GM13977 (cell line): ENCODE data around the gene AGRN.

ENCODE experiments used
- DNase-seq: peaks from one replicate; pipeline ENCODE4 v3.0.0; 2012; ENCODE audit warnings: low spot score
- in situ Hi-C: fragments of 300-500 bp; cut with MboI; formaldehyde crosslinking; loops from one replicate; pipeline ENCODE4 v1.12.0; 2022; ENCODE audit warnings: low sequenced_read_pairs, low pct_unique_long_range_greater_than_20kb, mixed read lengths, inconsistent platforms; ENCODE audit not compliant: unreplicated experiment
- TF ChIP-seq, protein P1 (sequence below): IDR thresholded peaks from 2 replicates; pipeline ENCODE4 v1.5.1; 2012; ENCODE audit warnings: mild to moderate bottlenecking, control low read depth; ENCODE audit not compliant: insufficient read depth; ENCODE audit errors: extremely low read depth, missing control alignments

The AGRN gene

DNA sequence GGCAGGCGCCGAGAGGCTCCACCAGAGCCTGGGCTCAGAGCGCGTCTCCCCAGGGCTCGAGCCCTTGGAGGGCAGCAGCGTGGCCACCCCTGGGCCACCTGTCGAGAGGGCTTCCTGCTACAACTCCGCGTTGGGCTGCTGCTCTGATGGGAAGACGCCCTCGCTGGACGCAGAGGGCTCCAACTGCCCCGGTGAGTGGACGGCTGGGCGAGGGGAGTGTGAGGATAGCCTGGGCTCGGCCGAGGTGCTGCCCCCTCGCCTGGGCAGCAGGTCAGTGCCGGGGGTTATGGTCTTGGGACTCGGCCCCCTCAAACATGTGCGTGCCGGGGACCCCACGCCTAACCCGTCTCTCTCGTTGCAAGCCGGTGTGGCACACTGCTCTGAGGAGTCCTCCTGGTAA is 26.8 kb downstream of the AGRN start:
- in situ Hi-C loops = no loop called here
- DNase-seq = no peak
- TF ChIP-seq, protein P1, sequence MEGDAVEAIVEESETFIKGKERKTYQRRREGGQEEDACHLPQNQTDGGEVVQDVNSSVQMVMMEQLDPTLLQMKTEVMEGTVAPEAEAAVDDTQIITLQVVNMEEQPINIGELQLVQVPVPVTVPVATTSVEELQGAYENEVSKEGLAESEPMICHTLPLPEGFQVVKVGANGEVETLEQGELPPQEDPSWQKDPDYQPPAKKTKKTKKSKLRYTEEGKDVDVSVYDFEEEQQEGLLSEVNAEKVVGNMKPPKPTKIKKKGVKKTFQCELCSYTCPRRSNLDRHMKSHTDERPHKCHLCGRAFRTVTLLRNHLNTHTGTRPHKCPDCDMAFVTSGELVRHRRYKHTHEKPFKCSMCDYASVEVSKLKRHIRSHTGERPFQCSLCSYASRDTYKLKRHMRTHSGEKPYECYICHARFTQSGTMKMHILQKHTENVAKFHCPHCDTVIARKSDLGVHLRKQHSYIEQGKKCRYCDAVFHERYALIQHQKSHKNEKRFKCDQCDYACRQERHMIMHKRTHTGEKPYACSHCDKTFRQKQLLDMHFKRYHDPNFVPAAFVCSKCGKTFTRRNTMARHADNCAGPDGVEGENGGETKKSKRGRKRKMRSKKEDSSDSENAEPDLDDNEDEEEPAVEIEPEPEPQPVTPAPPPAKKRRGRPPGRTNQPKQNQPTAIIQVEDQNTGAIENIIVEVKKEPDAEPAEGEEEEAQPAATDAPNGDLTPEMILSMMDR = no peak

DNA sequence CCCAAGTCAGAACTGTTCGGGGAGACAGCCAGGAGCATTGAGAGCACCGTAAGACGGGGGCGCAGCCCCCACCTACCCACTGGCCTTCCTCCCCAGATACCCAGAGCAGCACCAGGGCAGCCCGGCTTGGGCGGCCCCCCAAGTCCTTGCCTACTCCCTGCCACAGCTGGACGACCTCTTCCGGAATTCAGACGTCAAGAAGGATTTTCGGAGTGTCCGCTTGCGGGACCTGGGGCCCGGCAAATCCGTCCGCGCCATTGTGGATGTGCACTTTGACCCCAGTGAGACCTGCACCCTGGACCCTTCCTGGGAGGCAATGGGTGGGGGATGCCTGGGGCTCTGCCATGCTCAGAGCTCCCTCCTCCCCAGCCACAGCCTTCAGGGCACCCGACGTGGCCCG is 27.5 kb downstream of the AGRN start:
- TF ChIP-seq, protein P1 = no peak
- DNase-seq = no peak
- in situ Hi-C loops = no loop called here

DNA sequence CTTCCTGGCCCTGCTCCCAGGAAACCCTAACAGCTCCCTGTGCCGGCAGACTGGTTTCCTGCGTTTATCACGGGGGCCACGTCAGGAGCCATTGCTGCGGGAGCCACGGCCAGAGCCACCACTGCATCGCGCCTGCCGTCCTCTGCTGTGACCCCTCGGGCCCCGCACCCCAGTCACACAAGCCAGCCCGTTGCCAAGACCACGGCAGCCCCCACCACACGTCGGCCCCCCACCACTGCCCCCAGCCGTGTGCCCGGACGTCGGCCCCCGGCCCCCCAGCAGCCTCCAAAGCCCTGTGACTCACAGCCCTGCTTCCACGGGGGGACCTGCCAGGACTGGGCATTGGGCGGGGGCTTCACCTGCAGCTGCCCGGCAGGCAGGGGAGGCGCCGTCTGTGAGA is 28.0 kb downstream of the AGRN start:
- TF ChIP-seq, protein P1 = no peak
- DNase-seq = no peak
- in situ Hi-C loops = no loop called here

DNA sequence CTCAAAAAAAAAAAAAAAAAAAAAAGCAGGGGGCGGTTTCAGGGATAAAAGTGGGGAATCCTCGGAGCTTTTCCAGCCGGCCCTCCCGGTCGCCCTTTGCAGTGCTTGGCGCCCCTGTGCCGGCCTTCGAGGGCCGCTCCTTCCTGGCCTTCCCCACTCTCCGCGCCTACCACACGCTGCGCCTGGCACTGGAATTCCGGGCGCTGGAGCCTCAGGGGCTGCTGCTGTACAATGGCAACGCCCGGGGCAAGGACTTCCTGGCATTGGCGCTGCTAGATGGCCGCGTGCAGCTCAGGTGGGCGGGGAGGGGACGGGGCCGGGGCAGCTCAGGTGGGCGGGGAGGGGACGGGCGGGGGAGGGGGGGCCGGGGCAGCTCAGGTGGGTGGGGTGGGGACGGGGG is 28.8 kb downstream of the AGRN start:
- in situ Hi-C loops = no loop called here
- DNase-seq = no peak
- TF ChIP-seq, protein P1 = no peak

DNA sequence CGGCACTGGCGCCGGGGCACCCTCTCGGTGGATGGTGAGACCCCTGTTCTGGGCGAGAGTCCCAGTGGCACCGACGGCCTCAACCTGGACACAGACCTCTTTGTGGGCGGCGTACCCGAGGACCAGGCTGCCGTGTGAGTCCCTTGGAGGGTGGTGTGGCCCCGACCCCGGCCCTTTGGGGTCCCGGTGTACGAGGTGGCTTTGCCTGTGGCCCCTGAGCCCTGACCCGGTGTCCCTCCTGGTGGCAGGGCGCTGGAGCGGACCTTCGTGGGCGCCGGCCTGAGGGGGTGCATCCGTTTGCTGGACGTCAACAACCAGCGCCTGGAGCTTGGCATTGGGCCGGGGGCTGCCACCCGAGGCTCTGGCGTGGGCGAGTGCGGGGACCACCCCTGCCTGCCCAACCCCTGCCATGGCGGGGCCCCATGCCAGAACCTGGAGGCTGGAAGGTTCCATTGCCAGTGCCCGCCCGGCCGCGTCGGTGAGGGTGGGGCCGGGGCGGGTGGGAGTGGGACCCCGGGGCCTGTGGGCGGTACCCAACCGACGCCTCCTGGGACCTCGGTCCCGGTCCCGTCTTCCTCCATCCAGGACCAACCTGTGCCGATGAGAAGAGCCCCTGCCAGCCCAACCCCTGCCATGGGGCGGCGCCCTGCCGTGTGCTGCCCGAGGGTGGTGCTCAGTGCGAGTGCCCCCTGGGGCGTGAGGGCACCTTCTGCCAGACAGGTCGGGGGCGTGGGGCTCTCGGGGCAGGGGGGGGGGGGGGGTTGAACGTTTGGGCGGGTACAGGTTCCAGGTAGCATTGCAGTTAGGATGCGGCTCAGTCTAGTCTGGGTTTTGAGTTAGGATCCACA is 29.6 kb downstream of the AGRN start:
- TF ChIP-seq, protein P1 = no peak
- in situ Hi-C loops = no loop called here
- no peak for DNase-seq

DNA sequence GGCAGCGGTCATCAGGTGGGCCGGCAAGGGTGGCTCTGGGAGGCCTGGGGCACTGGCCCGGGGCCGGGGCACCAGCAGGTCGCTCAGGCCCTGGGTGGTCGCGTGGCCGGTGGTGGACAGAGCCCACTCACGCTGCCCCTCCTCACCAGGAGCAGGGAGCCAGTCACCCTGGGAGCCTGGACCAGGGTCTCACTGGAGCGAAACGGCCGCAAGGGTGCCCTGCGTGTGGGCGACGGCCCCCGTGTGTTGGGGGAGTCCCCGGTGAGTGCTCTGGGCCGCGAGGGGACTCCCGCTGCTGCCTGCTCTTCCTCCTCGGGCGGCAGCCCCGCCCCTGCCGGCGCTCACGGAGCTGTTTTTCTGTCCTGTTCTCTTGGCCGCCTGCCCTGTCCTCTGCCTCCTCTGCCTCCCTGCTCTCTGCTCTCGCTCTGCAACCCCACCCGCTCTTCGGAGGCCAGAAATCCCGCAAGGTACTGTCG is 30.7 kb downstream of the AGRN start:
- TF ChIP-seq, protein P1 = no peak
- in situ Hi-C loops = no loop called here
- DNase-seq = no peak
